NB4 (cell line): ENCODE data around the gene PTK6.

Experiments
- CTCF ChIP-seq: IDR thresholded peaks from one replicate; pipeline ENCODE4 v1.5.1; 2012; ENCODE audit warnings: low read depth, low read length
- POLR2A ChIP-seq: IDR thresholded peaks from 2 replicates; pipeline ENCODE4 v1.6.1; 2011; ENCODE audit warnings: mild to moderate bottlenecking; ENCODE audit not compliant: insufficient read length; ENCODE audit errors: extremely low read depth

- TF ChIP-seq POLR2A, result no peak
- no peak for TF ChIP-seq CTCF
These were observed 40.2 kb upstream of the PTK6 start for GRCh38 chr20:63577317-63577894.
